CD4-positive, alpha-beta memory T cell (primary cell): Measurements from ENCODE around the gene CPLANE2. TPM values are rescaled to one million over a fixed set of nuclear protein-coding genes. Genes with fewer than 3 reads are reported as not detected.

Source experiments
- CTCF ChIA-PET: fragments of 350-600 bp; sonication (Branson Sonifier 250); formaldehyde crosslinking; loops from one replicate; lab custom pipeline; 2021; ENCODE audit warnings: inconsistent platforms; ENCODE audit not compliant: partially characterized antibody; lab: Charles Lee
- POLR2A ChIA-PET: fragments of 350-600 bp; sonication (Branson Sonifier 250); formaldehyde crosslinking; loops from one replicate; lab custom pipeline; 2021; ENCODE audit not compliant: partially characterized antibody; lab: Charles Lee
- DNase-seq, 5 donors: peaks; one replicate each; pipeline versions ENCODE4 v3.0.0 to v3.0.0-alpha.2; 2020 to 2022; ENCODE audit warnings: mixed read lengths in 1 of 5
- H3K27ac ChIP-seq: one replicate; pipeline ENCODE4 v1.7.0; 2013; ENCODE audit warnings: low read depth, low read length
- H3K27me3 ChIP-seq: 2 replicates; pipeline ENCODE4 v1.7.0; 2013; ENCODE audit warnings: mild to moderate bottlenecking, low read length, moderate library complexity; ENCODE audit not compliant: insufficient read depth
- H3K36me3 ChIP-seq: 2 replicates; pipeline ENCODE4 v1.7.0; 2013; ENCODE audit warnings: mild to moderate bottlenecking, low read length, moderate library complexity; ENCODE audit not compliant: insufficient read depth
- H3K4me1 ChIP-seq: 2 replicates; pipeline ENCODE4 v1.7.0; 2013; ENCODE audit warnings: mild to moderate bottlenecking, low read length, moderate library complexity; ENCODE audit not compliant: insufficient read depth
- H3K4me3 ChIP-seq, 2 donors: one replicate each; pipeline ENCODE4 v1.7.0; 2013; ENCODE audit warnings: low read length in 2 of 2, mild to moderate bottlenecking in 1 of 2
- H3K9me3 ChIP-seq, 2 donors: one replicate each; pipeline ENCODE4 v1.7.0; 2013; ENCODE audit warnings: low read length in 2 of 2, control low read depth in 1 of 2; ENCODE audit not compliant: control insufficient read depth in 1 of 2
- H3K27ac Mint-ChIP-seq, 7 donors: one replicate each; pipeline ENCODE4 v1.8.0; 2020 to 2021; ENCODE audit warnings: mixed read lengths in 7 of 7, mild to moderate bottlenecking in 6 of 7, inconsistent platforms in 3 of 7, moderate library complexity in 3 of 7
- H3K27me3 Mint-ChIP-seq, 2 donors: one replicate each; pipeline ENCODE4 v1.8.0; 2020 to 2021; ENCODE audit warnings: mixed read lengths in 2 of 2
- H3K36me3 Mint-ChIP-seq, 2 donors: one replicate each; pipeline ENCODE4 v1.8.0; 2020 to 2021; ENCODE audit warnings: mixed read lengths in 2 of 2, inconsistent platforms in 1 of 2, mild to moderate bottlenecking in 1 of 2
- H3K4me1 Mint-ChIP-seq, 4 donors: one replicate each; pipeline ENCODE4 v1.8.0; 2020 to 2021; ENCODE audit warnings: mixed read lengths in 4 of 4, mild to moderate bottlenecking in 1 of 4
- H3K4me3 Mint-ChIP-seq, 8 donors: one replicate each; pipeline ENCODE4 v1.8.0; 2020 to 2021; ENCODE audit warnings: mixed read lengths in 8 of 8, mild to moderate bottlenecking in 7 of 8, moderate library complexity in 6 of 8, inconsistent platforms in 3 of 8
- H3K9me3 Mint-ChIP-seq, 8 donors: one replicate each; pipeline ENCODE4 v1.8.0; 2020 to 2021; ENCODE audit warnings: mixed read lengths in 8 of 8, mild to moderate bottlenecking in 5 of 8, inconsistent platforms in 3 of 8, moderate library complexity in 1 of 8
- intact Hi-C: fragments of 100-400 bp; cut with micrococcal nuclease; formaldehyde crosslinking; loops from one replicate; pipeline ENCODE4 v1.15.1; 2023
- polyA plus RNA-seq, 2 donors: library from polyadenylated mRNA; unstranded; fragments of 300-500 nt; fragmentation: Illumina TruSeq; gene quantifications; one replicate each; pipeline ENCODE4 v1.2.3, GENCODE V29; 2021
- total RNA-seq, 2 experiments: library from RNA; stranded (reverse); gene quantifications; one replicate each; pipeline ENCODE4 v1.2.3, GENCODE V29; 2021

The CPLANE2 gene
- total and polyA plus RNA-seq, 4 experiments from 2014 or later = 2.4 to 13.6 (median 7.5) TPM

GRCh38 chr1:16231331-16232315 is 5.4 kb downstream of the CPLANE2 start:
- peaks cover 6% of the 10 kb centered on the region for H3K36me3 ChIP-seq
- H3K27me3 Mint-ChIP-seq = peaks cover 5 to 15% of the 10 kb centered on the region in 2 donors
- no peak overlapping the region for H3K4me3 ChIP-seq
- H3K4me1 Mint-ChIP-seq = peaks cover 9 to 14% (median 13%) of the 10 kb centered on the region in 4 donors
- peaks cover 0 to 6% (median 0%) of the 10 kb centered on the region in 8 donors for H3K9me3 Mint-ChIP-seq
- peaks cover 13% of the 10 kb centered on the region for H3K4me1 ChIP-seq
- no peaks in the 10 kb centered on the region for H3K9me3 ChIP-seq
- no peak for DNase-seq
- CTCF ChIA-PET = interaction anchor here (0.7 kb wide), 2 partner anchors 11 to 175 kb away, joined by 3 to 4 read pairs; no protein-coding TSS in a partner anchor
- H3K27ac ChIP-seq = no peak overlapping the region
- H3K27me3 ChIP-seq = no peaks in the 10 kb centered on the region
- peaks cover 0 to 13% of the 10 kb centered on the region in 2 donors for H3K36me3 Mint-ChIP-seq
- POLR2A ChIA-PET = interaction anchor here (1.3 kb wide), 1 partner anchor 23 kb away, joined by 4 read pairs; no protein-coding TSS in a partner anchor
- H3K4me3 Mint-ChIP-seq = no peak overlapping the region
- H3K27ac Mint-ChIP-seq = no peak overlapping the region
- intact Hi-C loops = no loop called here

- Histone ChIP-seq H3K27ac (no peak overlapping the region), H3K4me1 (peaks cover 5% of the 10 kb centered on the region), H3K27me3 (no peaks in the 10 kb centered on the region), H3K9me3 (no peaks in the 10 kb centered on the region), H3K36me3 (peaks cover 6% of the 10 kb centered on the region), H3K4me3 (no peak overlapping the region)
- Mint-ChIP-seq H3K4me3 (no peak overlapping the region), H3K27ac (peak overlapping the region in 1 of 7 donors; percentile 72), H3K36me3 (peaks cover 0 to 8% of the 10 kb centered on the region in 2 donors), H3K9me3 (peaks cover 0 to 8% (median 0%) of the 10 kb centered on the region in 8 donors), H3K27me3 (peaks cover 11 to 22% of the 10 kb centered on the region in 2 donors), H3K4me1 (peaks cover 3 to 7% (median 6%) of the 10 kb centered on the region in 4 donors)
- no peak for DNase-seq
- intact Hi-C loops = no loop called here
- CTCF ChIA-PET = interaction anchor here (0.7 kb wide), 1 partner anchor 174 kb away, joined by 4 read pairs; no protein-coding TSS in a partner anchor
- POLR2A ChIA-PET = interaction anchor here (1.0 kb wide), 1 partner anchor 14 kb away, joined by 5 read pairs; no protein-coding TSS in a partner anchor
Measured at GRCh38 chr1:16230744-16231143, 6.2 kb downstream of the CPLANE2 start.

DNA sequence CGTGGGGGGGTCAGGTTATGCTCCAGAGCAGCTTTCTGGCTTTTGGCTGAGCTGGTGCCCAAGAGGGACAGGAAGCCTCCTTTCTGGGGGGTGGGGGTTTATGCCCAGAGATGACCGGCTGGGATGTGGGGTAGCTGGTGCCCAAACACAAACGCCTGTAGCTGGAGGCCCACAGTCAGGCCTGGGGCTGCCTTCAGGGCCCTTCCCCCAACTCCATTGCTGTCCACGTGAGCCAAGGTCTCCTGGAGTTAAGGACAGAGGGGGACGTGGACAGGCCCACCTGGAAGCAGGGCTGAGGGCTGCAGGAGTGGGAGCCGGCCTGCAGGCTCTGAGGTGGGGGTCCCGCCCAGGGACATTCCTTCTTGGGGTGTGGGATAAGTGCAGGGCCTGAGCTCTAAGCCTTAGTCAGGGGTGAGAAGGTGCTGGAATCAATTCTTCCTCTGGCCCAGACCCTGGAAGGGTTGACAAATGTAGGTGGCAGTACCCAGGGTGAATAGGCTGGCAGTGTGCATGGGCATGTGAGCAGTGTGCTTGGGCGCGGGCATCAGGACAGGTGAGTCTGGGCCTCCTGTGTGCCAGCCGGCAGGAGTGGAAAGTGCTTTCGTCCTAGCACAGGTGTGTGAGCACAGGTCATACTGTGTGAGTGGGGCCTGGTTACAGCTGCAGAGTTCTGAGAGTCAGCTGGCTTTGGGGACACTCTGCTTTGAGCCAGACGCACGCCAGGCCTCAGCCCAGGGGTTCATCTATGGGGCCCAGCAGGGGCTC is 6.8 kb downstream of the CPLANE2 start:
- Histone ChIP-seq H3K27me3 (no peaks in the 10 kb centered on the region), H3K4me3 (no peak overlapping the region), H3K27ac (no peak overlapping the region), H3K36me3 (peaks cover 6% of the 10 kb centered on the region), H3K4me1 (peaks cover 3% of the 10 kb centered on the region), H3K9me3 (no peaks in the 10 kb centered on the region)
- ChIA-PET CTCF (no interaction called here), POLR2A (interaction anchor here (1.0 kb wide), 1 partner anchor 13 kb away, joined by 5 read pairs; no protein-coding TSS in a partner anchor)
- peaks cover 0 to 8% of the 10 kb centered on the region in 2 donors for H3K36me3 Mint-ChIP-seq
- no peak overlapping the region for H3K27ac Mint-ChIP-seq
- DNase-seq = no peak
- intact Hi-C loops = no loop called here
- H3K4me3 Mint-ChIP-seq = no peak overlapping the region
- H3K9me3 Mint-ChIP-seq = peaks cover 0 to 8% (median 0%) of the 10 kb centered on the region in 8 donors
- H3K27me3 Mint-ChIP-seq = peaks cover 11 to 22% of the 10 kb centered on the region in 2 donors
- peaks cover under 1 to 4% (median 4%) of the 10 kb centered on the region in 4 donors for H3K4me1 Mint-ChIP-seq

GRCh38 chr1:16226490-16227179 is 10.3 kb downstream of the CPLANE2 start:
- Histone ChIP-seq H3K36me3 (no peaks in the 10 kb centered on the region), H3K4me3 (no peak overlapping the region), H3K4me1 (no peaks in the 10 kb centered on the region), H3K27me3 (no peaks in the 10 kb centered on the region), H3K9me3 (no peaks in the 10 kb centered on the region), H3K27ac (no peak overlapping the region)
- Mint-ChIP-seq H3K4me1 (peaks cover 0 to 4% (median 1%) of the 10 kb centered on the region in 4 donors), H3K27ac (peak overlapping the region in 1 of 7 donors; percentile 18), H3K4me3 (peak overlapping the region in 1 of 8 donors; percentile 20), H3K27me3 (peaks cover 13 to 30% of the 10 kb centered on the region in 2 donors), H3K9me3 (peaks cover 0 to 8% (median 0%) of the 10 kb centered on the region in 8 donors), H3K36me3 (peaks cover 3 to 4% of the 10 kb centered on the region in 2 donors)
- intact Hi-C loops = no loop called here
- ChIA-PET CTCF (no interaction called here), POLR2A (no interaction called here)
- DNase-seq = no peak

DNA sequence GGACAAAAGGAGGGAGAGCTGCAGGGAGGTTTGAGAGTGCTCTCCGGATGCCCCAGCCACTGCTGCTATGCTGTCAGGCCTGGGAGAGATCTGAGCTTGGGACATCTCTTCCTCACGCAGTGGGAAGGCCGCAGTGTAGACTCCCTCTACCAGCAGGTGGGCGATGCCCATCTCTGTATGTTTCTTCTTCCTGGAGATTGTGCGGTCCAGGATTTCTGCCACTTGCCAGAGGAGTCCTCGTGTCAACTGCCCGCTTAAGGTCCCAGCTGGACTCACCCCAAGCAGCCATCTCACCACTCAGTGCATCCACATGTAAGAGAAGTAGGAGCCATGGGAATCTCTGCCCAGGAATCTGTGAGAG is 10.9 kb downstream of the CPLANE2 start:
- intact Hi-C loops = no loop called here
- no peaks in the 10 kb centered on the region for H3K4me1 ChIP-seq
- peaks cover 0 to 4% (median 1%) of the 10 kb centered on the region in 4 donors for H3K4me1 Mint-ChIP-seq
- H3K36me3 ChIP-seq = no peaks in the 10 kb centered on the region
- H3K27ac Mint-ChIP-seq = peak overlapping the region in 1 of 7 donors; percentile 18
- no peak overlapping the region for H3K4me3 ChIP-seq
- no peaks in the 10 kb centered on the region for H3K27me3 ChIP-seq
- peaks cover 0 to 8% (median 0%) of the 10 kb centered on the region in 8 donors for H3K9me3 Mint-ChIP-seq
- no peak overlapping the region for H3K4me3 Mint-ChIP-seq
- DNase-seq = no peak
- peaks cover 13 to 30% of the 10 kb centered on the region in 2 donors for H3K27me3 Mint-ChIP-seq
- H3K27ac ChIP-seq = no peak overlapping the region
- ChIA-PET CTCF (no interaction called here), POLR2A (no interaction called here)
- no peaks in the 10 kb centered on the region for H3K9me3 ChIP-seq
- H3K36me3 Mint-ChIP-seq = peaks cover 3 to 4% of the 10 kb centered on the region in 2 donors

- ChIA-PET POLR2A (interaction anchor here (0.6 kb wide), 1 partner anchor 323 kb away, joined by 3 read pairs; no protein-coding TSS in a partner anchor), CTCF (interaction anchor here (0.6 to 0.7 kb wide), 2 partner anchors 139 to 146 kb away, joined by 3 read pairs; no protein-coding TSS in a partner anchor)
- H3K27ac Mint-ChIP-seq = no peak overlapping the region
- no peak overlapping the region for H3K27ac ChIP-seq
- H3K9me3 Mint-ChIP-seq = peaks cover 0 to 8% (median 0%) of the 10 kb centered on the region in 8 donors
- H3K27me3 Mint-ChIP-seq = peaks cover 13 to 31% of the 10 kb centered on the region in 2 donors
- DNase-seq = no peak
- H3K4me1 ChIP-seq = no peaks in the 10 kb centered on the region
- H3K36me3 Mint-ChIP-seq = peaks cover 3 to 4% of the 10 kb centered on the region in 2 donors
- no peak overlapping the region for H3K4me3 ChIP-seq
- no peaks in the 10 kb centered on the region for H3K36me3 ChIP-seq
- intact Hi-C loops = no loop called here
- H3K4me3 Mint-ChIP-seq = no peak overlapping the region
- no peaks in the 10 kb centered on the region for H3K27me3 ChIP-seq
- H3K9me3 ChIP-seq = no peaks in the 10 kb centered on the region
- peaks cover 2 to 11% (median 2%) of the 10 kb centered on the region in 4 donors for H3K4me1 Mint-ChIP-seq
Measured at GRCh38 chr1:16224472-16224871, 12.5 kb downstream of the CPLANE2 start.
